Measurements from ENCODE around the gene TEP1. TPM values are rescaled to one million over a fixed set of nuclear protein-coding genes. Genes with fewer than 3 reads are reported as not detected.

TEP1 gene
- total RNA-seq, 1 experiment from 2014 or later: 18.8 TPM

DNA sequence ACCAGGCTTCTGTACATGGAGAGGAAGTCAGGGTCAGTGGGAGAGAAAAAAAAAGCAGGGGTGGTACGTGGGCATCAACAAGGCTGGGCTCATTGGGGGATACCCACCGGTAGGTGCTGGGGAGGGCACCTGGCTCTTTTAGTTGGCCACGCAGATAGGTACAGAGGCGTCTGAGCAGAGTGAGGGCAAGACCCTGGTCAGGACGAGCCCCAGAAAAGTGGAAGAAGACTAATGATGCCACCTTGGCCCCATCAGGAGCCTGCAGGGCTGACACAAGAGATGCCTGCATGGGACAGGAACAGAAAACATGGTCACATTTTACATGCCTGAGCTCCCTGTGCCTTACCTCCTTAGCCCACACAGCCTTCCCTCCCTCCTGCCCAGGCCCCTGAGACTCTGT lies 29.7 kb downstream of the TEP1 start:
- CTCF ChIA-PET: no interaction called here
- Mint-ChIP-seq H3K27ac (ENCODE audit: unreplicated experiment) (no peak overlapping the region), H3K4me1 (ENCODE audit: low read depth, unreplicated experiment) (no peaks in the 10 kb centered on the region), H3K36me3 (ENCODE audit: insufficient read depth, unreplicated experiment) (peaks cover 58% of the 10 kb centered on the region), H3K9me3 (ENCODE audit: unreplicated experiment) (no peaks in the 10 kb centered on the region), H3K4me3 (ENCODE audit: unreplicated experiment) (no peak overlapping the region), H3K27me3 (ENCODE audit: insufficient read depth, unreplicated experiment) (no peaks in the 10 kb centered on the region)
- H3K4me1 ChIP-seq: no peaks in the 10 kb centered on the region
- H3K27me3 ChIP-seq (replicated peaks; ENCODE audit: control insufficient read depth, insufficient read depth, low read length): no peaks in the 10 kb centered on the region
- BruUV-seq (replicated peaks): no TSS peak
- intact Hi-C loops (cut with micrococcal nuclease; ENCODE audit: unreplicated experiment): no loop called here
- no peak for DNase-seq
- peaks cover 3% of the 10 kb centered on the region for H3K36me3 ChIP-seq (ENCODE audit: control insufficient read depth, insufficient read depth, low read length)
- no peaks in the 10 kb centered on the region for H3K9me3 ChIP-seq
- POLR2A ChIA-PET: no interaction called here
- TF ChIP-seq, protein P1, sequence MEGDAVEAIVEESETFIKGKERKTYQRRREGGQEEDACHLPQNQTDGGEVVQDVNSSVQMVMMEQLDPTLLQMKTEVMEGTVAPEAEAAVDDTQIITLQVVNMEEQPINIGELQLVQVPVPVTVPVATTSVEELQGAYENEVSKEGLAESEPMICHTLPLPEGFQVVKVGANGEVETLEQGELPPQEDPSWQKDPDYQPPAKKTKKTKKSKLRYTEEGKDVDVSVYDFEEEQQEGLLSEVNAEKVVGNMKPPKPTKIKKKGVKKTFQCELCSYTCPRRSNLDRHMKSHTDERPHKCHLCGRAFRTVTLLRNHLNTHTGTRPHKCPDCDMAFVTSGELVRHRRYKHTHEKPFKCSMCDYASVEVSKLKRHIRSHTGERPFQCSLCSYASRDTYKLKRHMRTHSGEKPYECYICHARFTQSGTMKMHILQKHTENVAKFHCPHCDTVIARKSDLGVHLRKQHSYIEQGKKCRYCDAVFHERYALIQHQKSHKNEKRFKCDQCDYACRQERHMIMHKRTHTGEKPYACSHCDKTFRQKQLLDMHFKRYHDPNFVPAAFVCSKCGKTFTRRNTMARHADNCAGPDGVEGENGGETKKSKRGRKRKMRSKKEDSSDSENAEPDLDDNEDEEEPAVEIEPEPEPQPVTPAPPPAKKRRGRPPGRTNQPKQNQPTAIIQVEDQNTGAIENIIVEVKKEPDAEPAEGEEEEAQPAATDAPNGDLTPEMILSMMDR (IDR thresholded peaks at IDR 0.05; ENCODE audit: insufficient read depth in 1 of 2, low read depth in 1 of 2, low read length in 1 of 2, severe bottlenecking in 1 of 2, unreplicated experiment in 1 of 2): no peak
- H3K4me3 ChIP-seq (ENCODE audit: low read depth, low read length): no peak overlapping the region

DNA sequence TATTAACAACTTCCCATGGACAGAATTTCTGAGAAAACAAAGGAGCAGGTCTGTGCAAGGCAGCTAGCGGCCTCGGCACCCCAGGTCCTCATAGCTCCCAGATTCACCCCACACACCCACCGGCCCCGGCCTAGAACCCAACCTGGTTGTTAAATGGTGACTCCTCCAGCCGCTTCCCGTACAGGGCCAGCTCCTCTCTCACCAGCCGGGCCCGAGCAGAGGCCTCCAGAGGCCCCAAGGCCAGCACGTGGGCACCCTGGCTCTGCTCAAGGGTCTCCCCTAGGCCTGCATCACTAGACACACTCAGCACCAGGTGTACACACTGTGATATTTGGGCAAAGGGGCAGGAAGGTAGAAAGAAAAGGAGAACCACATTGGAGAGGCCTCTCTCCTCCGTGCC lies 30.3 kb downstream of the TEP1 start:
- Histone ChIP-seq H3K4me3 (ENCODE audit: low read depth, low read length) (no peak overlapping the region), H3K9me3 (no peaks in the 10 kb centered on the region), H3K4me1 (no peaks in the 10 kb centered on the region), H3K36me3 (ENCODE audit: control insufficient read depth, insufficient read depth, low read length) (peaks cover 3% of the 10 kb centered on the region), H3K27me3 (replicated peaks; ENCODE audit: control insufficient read depth, insufficient read depth, low read length) (no peaks in the 10 kb centered on the region)
- no peak for DNase-seq
- intact Hi-C loops (cut with micrococcal nuclease; ENCODE audit: unreplicated experiment): no loop called here
- Mint-ChIP-seq H3K4me3 (ENCODE audit: unreplicated experiment) (no peak overlapping the region), H3K4me1 (ENCODE audit: low read depth, unreplicated experiment) (no peaks in the 10 kb centered on the region), H3K36me3 (ENCODE audit: insufficient read depth, unreplicated experiment) (peaks cover 55% of the 10 kb centered on the region), H3K27ac (ENCODE audit: unreplicated experiment) (no peak overlapping the region), H3K27me3 (ENCODE audit: insufficient read depth, unreplicated experiment) (no peaks in the 10 kb centered on the region), H3K9me3 (ENCODE audit: unreplicated experiment) (no peaks in the 10 kb centered on the region)
- no TSS peak for BruUV-seq (replicated peaks)
- TF ChIP-seq, protein P1 (IDR thresholded peaks at IDR 0.05; ENCODE audit: insufficient read depth in 1 of 2, low read depth in 1 of 2, low read length in 1 of 2, severe bottlenecking in 1 of 2, unreplicated experiment in 1 of 2): no peak
- ChIA-PET POLR2A (no interaction called here), CTCF (no interaction called here)

DNA sequence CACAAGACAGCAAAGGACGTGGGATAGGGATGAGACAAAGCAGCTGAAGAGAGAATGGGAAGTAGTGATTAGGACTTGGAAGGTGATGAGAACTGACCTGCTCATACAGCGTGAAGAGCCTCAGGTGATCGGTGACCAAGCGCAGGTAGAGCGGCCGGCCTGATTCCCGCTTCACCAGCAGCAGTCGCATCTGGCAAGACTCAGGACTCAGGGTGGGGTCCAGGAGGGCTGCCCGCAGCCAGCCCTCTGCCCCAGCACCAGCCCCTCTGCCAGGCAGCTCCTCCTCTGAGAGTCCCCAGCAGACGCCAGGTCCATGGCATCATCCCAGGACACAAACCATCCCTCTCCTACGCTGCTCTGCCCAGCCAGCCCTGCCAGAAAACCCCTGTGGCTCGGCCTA lies 30.8 kb downstream of the TEP1 start:
- no peak for DNase-seq
- H3K9me3 Mint-ChIP-seq (ENCODE audit: unreplicated experiment): no peaks in the 10 kb centered on the region
- peaks cover 4% of the 10 kb centered on the region for H3K36me3 ChIP-seq (ENCODE audit: control insufficient read depth, insufficient read depth, low read length)
- H3K4me3 Mint-ChIP-seq (ENCODE audit: unreplicated experiment): no peak overlapping the region
- H3K36me3 Mint-ChIP-seq (ENCODE audit: insufficient read depth, unreplicated experiment): peaks cover 56% of the 10 kb centered on the region
- TF ChIP-seq, protein P1 (IDR thresholded peaks at IDR 0.05; ENCODE audit: insufficient read depth in 1 of 2, low read depth in 1 of 2, low read length in 1 of 2, severe bottlenecking in 1 of 2, unreplicated experiment in 1 of 2): no peak
- H3K4me1 ChIP-seq: no peaks in the 10 kb centered on the region
- H3K27ac Mint-ChIP-seq (ENCODE audit: unreplicated experiment): no peak overlapping the region
- H3K4me3 ChIP-seq (ENCODE audit: low read depth, low read length): no peak overlapping the region
- no TSS peak for BruUV-seq (replicated peaks)
- no peaks in the 10 kb centered on the region for H3K4me1 Mint-ChIP-seq (ENCODE audit: low read depth, unreplicated experiment)
- H3K27me3 ChIP-seq (replicated peaks; ENCODE audit: control insufficient read depth, insufficient read depth, low read length): no peaks in the 10 kb centered on the region
- ChIA-PET POLR2A (no interaction called here), CTCF (no interaction called here)
- H3K27me3 Mint-ChIP-seq (ENCODE audit: insufficient read depth, unreplicated experiment): no peaks in the 10 kb centered on the region
- no peaks in the 10 kb centered on the region for H3K9me3 ChIP-seq
- intact Hi-C loops (cut with micrococcal nuclease; ENCODE audit: unreplicated experiment): no loop called here
